Osteocyte (in vitro differentiated cells): ENCODE results near the gene MTHFD1L. TPM values are rescaled to one million over a fixed set of nuclear protein-coding genes. Genes with fewer than 3 reads are reported as not detected.
"Not testable (repeated sequence)": the region's sequence is repeated elsewhere in the genome, so short reads cannot be mapped to it uniquely, and the experiment has no call there.

Source experiments
- DNase-seq: peaks from one replicate; pipeline ENCODE4 v3.0.0; 2021; ENCODE audit warnings: mixed read lengths; ENCODE audit not compliant: unreplicated experiment; ENCODE audit errors: extremely low spot score
- H3K27ac Mint-ChIP-seq: one replicate; pipeline ENCODE4 v1.8.0; 2021; ENCODE audit warnings: mild to moderate bottlenecking, mixed read lengths; ENCODE audit not compliant: unreplicated experiment
- H3K27me3 Mint-ChIP-seq: one replicate; pipeline ENCODE4 v1.8.0; 2021; ENCODE audit warnings: mixed read lengths; ENCODE audit not compliant: unreplicated experiment
- H3K36me3 Mint-ChIP-seq: one replicate; pipeline ENCODE4 v1.8.0; 2021; ENCODE audit warnings: mixed read lengths; ENCODE audit not compliant: unreplicated experiment
- H3K4me1 Mint-ChIP-seq: one replicate; pipeline ENCODE4 v1.8.0; 2021; ENCODE audit warnings: mixed read lengths; ENCODE audit not compliant: unreplicated experiment
- H3K4me3 Mint-ChIP-seq: one replicate; pipeline ENCODE4 v1.8.0; 2021; ENCODE audit warnings: mild to moderate bottlenecking, moderate library complexity, mixed read lengths; ENCODE audit not compliant: unreplicated experiment
- H3K9me3 Mint-ChIP-seq: one replicate; pipeline ENCODE4 v1.8.0; 2021; ENCODE audit warnings: mixed read lengths; ENCODE audit not compliant: unreplicated experiment
- total RNA-seq: library from RNA; stranded (reverse); gene quantifications from 2 replicates; pipeline ENCODE4 v1.2.1, GENCODE V29; 2021
- TF ChIP-seq, protein P1 (sequence below): fragments of 200-600 bp; sonication (generic); IDR thresholded peaks from 2 replicates; pipeline ENCODE4 v1.5.0; 2021; ENCODE audit warnings: antibody characterized with exemption, mild to moderate bottlenecking, moderate library complexity

The MTHFD1L gene
- total RNA-seq, 1 donor from 2014 or later = 63.2 TPM

DNA sequence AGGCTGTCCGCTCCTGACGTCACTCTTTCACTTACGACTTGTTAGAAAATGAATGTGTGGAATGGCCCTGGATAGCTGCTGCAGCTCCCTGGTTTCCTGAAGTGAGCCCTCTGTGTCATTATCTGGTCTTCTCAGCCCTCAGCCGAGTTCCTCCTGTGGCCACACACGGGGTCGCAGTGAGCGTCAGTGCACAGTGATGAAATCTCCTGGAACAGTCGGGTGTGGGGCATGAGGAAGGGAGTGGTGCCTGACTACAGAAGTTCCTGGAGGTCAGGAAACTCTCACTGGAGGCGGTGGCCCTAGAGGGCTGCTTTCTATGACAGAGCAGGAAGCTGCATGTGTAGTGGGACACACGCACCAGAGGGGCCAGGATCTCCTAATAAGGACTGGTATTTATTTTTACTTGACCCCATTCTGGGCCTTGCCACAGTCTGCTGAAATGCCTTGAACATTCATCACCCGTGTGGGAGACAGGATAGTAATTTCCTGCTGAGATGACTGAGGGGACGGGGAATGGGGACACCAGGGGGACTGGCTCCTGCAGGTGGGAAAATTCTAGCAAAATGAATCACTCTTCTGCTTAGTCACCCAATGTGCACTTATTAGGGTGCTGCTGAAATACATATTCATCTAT, 175.5 kb downstream of the MTHFD1L start:
- Mint-ChIP-seq H3K4me1 (peaks cover 80% of the 10 kb centered on the region), H3K27ac (peak overlapping the region; percentile 94), H3K4me3 (peak overlapping the region; percentile 56), H3K36me3 (peaks cover 19% of the 10 kb centered on the region)
- DNase-seq = peak; percentile 90
- H3K9me3 Mint-ChIP-seq, H3K27me3 Mint-ChIP-seq: not testable (repeated sequence)
- TF ChIP-seq, protein P1, sequence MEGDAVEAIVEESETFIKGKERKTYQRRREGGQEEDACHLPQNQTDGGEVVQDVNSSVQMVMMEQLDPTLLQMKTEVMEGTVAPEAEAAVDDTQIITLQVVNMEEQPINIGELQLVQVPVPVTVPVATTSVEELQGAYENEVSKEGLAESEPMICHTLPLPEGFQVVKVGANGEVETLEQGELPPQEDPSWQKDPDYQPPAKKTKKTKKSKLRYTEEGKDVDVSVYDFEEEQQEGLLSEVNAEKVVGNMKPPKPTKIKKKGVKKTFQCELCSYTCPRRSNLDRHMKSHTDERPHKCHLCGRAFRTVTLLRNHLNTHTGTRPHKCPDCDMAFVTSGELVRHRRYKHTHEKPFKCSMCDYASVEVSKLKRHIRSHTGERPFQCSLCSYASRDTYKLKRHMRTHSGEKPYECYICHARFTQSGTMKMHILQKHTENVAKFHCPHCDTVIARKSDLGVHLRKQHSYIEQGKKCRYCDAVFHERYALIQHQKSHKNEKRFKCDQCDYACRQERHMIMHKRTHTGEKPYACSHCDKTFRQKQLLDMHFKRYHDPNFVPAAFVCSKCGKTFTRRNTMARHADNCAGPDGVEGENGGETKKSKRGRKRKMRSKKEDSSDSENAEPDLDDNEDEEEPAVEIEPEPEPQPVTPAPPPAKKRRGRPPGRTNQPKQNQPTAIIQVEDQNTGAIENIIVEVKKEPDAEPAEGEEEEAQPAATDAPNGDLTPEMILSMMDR = peak; percentile 11

DNA sequence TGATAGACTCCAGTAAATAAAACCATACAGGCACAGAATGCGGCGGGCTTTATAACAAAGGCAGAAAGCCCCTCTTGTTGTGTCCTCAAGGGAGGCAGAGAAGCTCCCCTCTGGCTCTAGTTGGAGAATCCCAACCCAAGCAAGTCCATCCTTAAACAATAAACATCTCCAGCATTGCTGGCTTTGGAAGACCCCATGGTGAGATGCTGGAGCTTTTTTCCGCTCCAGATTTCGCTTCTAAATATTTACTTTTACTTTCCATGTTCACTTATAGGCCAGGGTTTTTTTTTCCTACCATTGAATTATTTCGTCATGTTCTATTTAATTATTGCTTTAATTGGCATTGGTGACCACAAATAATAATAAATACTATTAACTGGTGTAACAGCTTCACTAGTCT, 176.2 kb downstream of the MTHFD1L start:
- Mint-ChIP-seq H3K4me1 (peaks cover 79% of the 10 kb centered on the region), H3K27ac (peak overlapping the region; percentile 94), H3K9me3 (no peaks in the 10 kb centered on the region), H3K36me3 (peaks cover 19% of the 10 kb centered on the region), H3K4me3 (peak overlapping the region; percentile 20), H3K27me3 (no peaks in the 10 kb centered on the region)
- no peak for DNase-seq
- TF ChIP-seq, protein P1 = no peak

DNA sequence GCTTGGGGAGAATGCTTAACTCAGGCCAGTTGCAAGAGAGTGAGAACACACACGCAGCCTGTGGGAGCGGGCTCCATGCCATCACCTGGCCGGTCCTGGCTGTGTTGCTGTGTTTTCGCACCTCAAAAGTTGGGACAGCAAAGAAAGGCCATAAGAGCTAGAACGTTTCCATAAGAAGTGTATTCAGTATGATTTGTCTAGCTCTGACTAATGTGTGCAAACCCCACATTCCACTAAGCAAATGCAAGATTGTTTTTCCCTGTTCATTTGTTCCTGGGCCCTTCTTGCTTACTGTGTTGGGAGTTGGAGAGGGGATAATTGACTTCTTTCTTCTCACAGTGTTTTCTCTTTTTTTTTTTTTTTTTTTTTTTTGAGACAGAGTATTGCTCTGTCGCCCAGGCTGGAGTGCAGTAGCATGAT, 177.4 kb downstream of the MTHFD1L start:
- H3K27ac Mint-ChIP-seq = peak overlapping the region; percentile 94
- not testable (repeated sequence) for DNase-seq, H3K9me3 Mint-ChIP-seq, H3K27me3 Mint-ChIP-seq, H3K4me3 Mint-ChIP-seq
- peaks cover 66% of the 10 kb centered on the region for H3K4me1 Mint-ChIP-seq
- H3K36me3 Mint-ChIP-seq = peaks cover 13% of the 10 kb centered on the region

DNA sequence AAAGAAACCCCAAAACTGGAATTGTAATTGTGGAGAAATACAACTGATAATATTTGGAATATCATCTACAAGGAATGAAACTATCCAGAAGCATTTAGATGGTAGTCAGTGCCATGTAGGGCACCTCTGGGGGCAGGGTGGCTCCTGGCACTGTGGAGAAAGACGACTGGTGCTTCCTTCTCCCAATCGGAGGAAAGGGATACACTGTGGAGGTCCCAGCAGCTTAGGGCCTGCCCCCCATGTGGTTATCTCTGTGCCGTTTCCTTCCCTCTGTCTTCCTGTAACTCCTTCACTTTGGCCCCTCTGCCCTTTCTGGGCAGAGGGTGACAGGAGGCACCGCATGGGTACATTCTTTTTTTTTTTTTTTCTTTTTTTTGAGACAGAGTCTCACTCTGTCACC, 178.4 kb downstream of the MTHFD1L start:
- H3K27ac Mint-ChIP-seq = peak overlapping the region; percentile 94
- no peak overlapping the region for H3K4me3 Mint-ChIP-seq
- no peak for DNase-seq
- TF ChIP-seq, protein P1 = no peak
- H3K36me3 Mint-ChIP-seq = peaks cover 11% of the 10 kb centered on the region
- no peaks in the 10 kb centered on the region for H3K27me3 Mint-ChIP-seq
- H3K4me1 Mint-ChIP-seq = peaks cover 61% of the 10 kb centered on the region
- no peaks in the 10 kb centered on the region for H3K9me3 Mint-ChIP-seq

- H3K27ac Mint-ChIP-seq = peak overlapping the region; percentile 94
- H3K4me3 Mint-ChIP-seq = peak overlapping the region; percentile 56
- H3K27me3 Mint-ChIP-seq = no peaks in the 10 kb centered on the region
- TF ChIP-seq, protein P1 = no peak
- H3K36me3 Mint-ChIP-seq = peaks cover 11% of the 10 kb centered on the region
- peak; percentile 87 for DNase-seq
- H3K9me3 Mint-ChIP-seq = no peaks in the 10 kb centered on the region
- peaks cover 61% of the 10 kb centered on the region for H3K4me1 Mint-ChIP-seq
These were observed 179.3 kb downstream of the MTHFD1L start for GRCh38 chr6:151044465-151045441.

- Mint-ChIP-seq H3K4me1 (peaks cover 53% of the 10 kb centered on the region), H3K27ac (peak overlapping the region; percentile 94), H3K36me3 (peaks cover 11% of the 10 kb centered on the region), H3K4me3 (peak overlapping the region; percentile 56)
- not testable (repeated sequence) for H3K27me3 Mint-ChIP-seq, H3K9me3 Mint-ChIP-seq, DNase-seq
These were observed 180.2 kb downstream of the MTHFD1L start for GRCh38 chr6:151045511-151046222.
